HG02870 (cell line): ENCODE data around the gene PANK4.
"Not testable (repeated sequence)": the region's sequence is repeated elsewhere in the genome, so short reads cannot be mapped to it uniquely, and the experiment has no call there.

Experiments used
- ATAC-seq: cut with Tn5 transposase; IDR thresholded peaks from one replicate; pipeline ENCODE4 v1.9.1; 2021; ENCODE audit warnings: mild to moderate bottlenecking, moderate library complexity; ENCODE audit not compliant: unreplicated experiment

Gene PANK4

DNA sequence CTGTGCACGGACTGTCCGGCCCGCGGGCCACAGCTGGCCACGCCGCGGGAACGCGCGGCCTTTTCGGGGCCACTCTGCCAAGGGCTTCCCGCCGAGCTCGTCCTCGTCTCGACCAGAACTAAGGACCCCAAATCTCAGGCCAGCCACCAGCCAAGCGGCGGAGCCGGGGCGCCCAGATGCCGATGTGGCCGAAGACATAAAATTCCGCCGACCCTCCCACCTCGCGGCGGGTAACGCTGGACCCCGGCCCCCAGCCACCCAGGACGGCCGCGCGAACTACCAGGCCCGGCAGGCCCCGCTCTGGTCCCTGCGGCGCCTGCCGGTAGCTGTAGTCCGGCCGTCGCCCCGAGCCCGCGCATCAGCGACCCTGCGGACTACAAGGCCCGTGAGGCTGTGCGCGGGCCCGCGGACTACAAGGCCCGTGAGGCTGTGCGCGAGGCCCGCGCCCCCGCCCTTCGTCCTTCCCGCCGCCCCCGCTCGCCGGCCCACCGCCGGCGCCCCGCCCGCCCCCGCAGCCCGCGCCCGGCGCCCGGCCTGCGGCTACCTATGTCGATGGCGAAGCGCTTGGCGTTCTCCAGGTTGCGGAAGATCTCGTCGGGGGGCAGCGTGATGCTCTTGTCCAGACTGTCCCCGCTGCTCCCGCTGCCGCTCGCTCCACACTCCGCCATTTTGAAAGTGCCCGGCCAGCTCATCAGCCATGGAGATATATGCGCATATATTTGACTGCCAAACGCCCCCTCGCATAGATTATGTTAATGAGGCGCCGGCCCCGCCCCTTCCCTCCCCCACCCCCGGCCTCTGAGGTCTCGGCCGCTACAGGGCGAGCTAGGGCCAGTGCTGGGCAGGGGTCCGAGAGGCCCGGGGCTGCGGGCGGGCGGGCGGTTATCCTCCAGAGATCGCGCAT, at the start of gene PANK4:
Gene PANK4, minus strand, starts transcription at position 677 of the 904 bp plus-strand sequence. Its CDS starts 9 bp downstream, at position 668.
- ATAC-seq: peak; percentile 66

DNA sequence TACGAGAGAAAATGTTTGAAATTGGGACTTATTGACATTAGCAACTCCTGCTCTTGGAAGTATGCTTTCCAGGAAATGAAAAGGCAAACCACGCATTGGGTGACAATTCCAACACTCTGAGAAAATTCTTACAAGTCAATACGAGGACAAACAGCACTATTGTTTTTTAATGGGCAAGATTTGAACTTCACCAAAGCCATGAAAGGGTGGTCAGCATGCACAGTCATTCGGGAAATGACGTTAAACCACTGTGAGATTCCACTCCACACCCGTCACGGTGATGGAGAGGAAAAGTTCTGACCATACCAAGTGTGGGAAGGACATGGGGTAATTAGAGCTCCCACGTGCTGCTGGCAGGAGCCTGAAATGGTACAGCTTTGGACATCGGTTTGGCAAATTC, 48.0 kb upstream of the PANK4 start:
- no peak for ATAC-seq

- ATAC-seq: no peak
These were observed 47.0 kb upstream of the PANK4 start for GRCh38 chr1:2573250-2573920.

DNA sequence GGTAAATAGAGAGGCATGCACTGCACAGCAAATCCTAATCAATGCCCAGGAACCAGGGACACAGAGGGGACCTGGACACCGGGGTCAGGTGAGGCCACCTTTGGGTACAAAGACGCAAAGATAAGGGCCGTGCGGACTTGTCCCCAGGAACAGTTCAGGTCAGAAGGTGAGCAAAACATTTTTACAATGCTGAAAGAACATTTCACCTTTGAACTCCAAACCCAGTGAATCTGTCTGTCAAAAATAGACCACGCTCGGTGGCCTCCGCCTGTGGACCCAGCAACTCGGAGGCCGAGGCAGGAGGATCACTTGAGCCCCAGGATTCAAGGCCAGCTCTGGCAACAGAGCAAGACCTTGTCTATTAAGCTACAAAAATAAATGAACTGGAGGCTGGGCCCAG, 45.0 kb upstream of the PANK4 start:
- ATAC-seq: no peak

DNA sequence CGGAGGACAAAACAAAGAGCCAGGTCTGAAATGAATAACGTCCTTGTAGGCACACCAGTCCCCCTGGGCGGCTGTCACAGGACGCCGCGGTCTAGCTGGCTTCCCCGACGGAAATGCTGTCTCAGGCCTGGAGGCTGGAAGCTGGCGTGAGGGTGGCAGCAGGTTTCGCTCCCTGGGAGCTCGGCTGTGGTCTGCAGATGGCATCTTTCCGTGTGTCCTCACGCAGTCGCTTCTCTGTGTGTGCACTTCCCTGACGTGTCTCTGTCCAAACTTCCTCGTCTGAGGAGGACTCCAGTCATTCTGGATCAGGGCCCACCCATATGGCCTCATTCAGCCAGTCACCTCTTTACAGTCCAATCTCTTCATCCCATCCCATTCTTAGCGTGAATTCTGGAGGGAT, 43.9 kb upstream of the PANK4 start:
- ATAC-seq: no peak

GRCh38 chr1:2569703-2570102, 43.3 kb upstream of the PANK4 start:
- not testable (repeated sequence) for ATAC-seq

DNA sequence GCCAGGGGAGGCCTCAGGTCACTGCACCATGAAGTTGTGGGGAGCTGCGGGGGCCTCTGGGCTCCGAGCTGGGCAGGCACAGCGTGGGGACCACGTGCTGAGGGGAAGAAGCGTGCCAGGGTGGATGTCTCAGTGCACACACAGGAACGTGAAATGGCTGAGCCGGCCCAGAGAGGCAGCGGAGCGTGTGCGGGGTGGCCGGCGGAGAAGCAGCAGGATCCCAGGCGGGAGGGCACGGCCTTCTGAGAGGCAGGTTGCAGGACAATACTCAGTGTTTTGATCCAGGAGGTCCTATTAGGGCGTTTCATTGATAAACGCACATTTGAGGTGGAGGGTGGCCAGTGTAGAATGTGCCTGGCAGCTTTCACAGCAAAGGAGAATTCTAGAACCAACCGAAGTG, 42.7 kb upstream of the PANK4 start:
- no peak for ATAC-seq

DNA sequence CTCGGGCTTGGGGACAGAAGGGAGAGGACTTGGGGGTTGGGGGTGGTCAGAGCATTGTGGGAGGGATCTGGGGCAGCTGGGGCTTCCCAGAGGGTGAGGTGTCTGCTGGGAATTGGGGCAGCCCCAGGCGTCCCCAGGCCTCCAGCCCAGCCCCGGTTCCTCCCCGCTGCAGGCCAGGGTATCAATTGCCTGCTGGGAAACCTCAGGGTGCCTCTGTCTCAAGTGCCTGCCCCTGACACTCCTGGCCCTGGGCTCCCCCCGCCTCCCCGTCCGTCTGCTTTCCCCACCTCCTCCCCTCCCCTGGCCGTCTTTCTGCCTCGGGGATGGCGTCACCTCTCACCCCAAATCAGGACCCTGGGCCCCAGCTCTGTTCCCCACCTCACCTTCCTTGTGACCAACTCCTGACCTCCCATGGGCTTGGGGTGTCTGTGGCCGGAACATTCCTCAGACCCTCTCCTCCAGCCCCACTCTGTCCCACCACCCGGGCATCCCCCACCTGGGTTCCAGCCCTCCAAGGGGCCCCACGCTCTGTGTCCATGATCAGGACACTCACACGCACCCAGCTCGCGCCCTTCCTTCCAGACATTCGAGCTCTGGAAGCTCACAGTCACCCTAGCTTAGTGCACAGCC, 41.9 kb upstream of the PANK4 start:
- ATAC-seq: not testable (repeated sequence)

- no peak for ATAC-seq
These were observed 40.8 kb upstream of the PANK4 start for GRCh38 chr1:2567083-2567679.

DNA sequence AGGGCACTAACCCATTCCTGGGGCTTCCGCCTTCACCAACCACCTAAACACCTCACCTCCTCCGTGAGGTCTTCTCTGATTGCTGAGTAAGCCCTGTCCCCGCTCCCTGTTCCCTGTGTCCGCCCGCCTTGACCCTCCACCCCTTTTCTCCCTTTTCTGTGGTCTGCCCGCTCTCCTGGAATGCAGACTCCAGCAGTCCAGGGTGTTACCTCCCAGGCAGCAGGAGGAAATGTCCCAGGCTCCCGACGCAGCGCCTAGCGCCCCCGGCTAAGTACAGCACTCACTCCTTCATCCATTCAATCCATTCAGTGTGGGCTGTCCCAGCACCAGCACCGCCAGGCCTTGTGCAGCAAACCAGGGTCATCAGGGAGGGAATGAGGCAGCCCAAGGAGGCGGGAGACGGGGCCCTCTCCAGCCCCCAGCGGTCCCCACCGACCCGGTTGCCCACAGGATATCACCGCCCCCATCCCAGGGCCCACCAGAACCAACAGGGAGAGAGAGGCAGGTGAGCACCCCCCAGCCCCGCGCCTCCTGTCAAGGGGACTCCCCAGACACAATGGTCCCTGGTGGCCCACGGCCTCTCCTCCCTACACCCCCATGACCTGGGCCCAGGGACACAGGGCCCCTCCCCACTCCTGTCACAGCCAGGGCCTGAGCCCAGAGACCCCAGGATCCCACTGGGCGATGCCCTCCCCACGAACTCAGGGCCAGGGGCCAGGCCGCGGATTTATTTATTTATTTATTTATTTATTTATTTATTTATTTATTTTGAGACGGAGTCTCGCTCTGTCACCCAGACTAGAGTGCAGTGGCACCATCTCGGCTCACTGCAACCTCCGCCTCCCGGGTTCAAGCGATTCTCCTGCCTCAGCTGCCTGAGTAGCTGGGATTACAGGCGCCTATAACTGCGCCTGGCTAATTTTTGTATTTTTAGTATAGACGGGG, 40.0 kb upstream of the PANK4 start:
- no peak for ATAC-seq

- ATAC-seq: no peak
These were observed 38.5 kb upstream of the PANK4 start for GRCh38 chr1:2564815-2565374.

GRCh38 chr1:2564006-2564814, 37.8 kb upstream of the PANK4 start:
- ATAC-seq: no peak

DNA sequence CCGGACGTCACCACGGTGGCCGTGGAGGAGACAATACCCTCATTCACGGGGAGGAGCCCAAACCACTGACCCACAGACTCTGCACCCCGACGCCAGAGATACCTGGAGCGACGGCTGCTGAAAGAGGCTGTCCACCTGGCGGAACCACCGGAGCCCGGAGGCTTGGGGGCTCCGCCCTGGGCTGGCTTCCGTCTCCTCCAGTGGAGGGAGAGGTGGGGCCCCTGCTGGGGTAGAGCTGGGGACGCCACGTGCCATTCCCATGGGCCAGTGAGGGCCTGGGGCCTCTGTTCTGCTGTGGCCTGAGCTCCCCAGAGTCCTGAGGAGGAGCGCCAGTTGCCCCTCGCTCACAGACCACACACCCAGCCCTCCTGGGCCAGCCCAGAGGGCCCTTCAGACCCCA, 36.8 kb upstream of the PANK4 start:
- no peak for ATAC-seq

- ATAC-seq: no peak
These were observed 35.8 kb upstream of the PANK4 start for GRCh38 chr1:2561898-2562895.

DNA sequence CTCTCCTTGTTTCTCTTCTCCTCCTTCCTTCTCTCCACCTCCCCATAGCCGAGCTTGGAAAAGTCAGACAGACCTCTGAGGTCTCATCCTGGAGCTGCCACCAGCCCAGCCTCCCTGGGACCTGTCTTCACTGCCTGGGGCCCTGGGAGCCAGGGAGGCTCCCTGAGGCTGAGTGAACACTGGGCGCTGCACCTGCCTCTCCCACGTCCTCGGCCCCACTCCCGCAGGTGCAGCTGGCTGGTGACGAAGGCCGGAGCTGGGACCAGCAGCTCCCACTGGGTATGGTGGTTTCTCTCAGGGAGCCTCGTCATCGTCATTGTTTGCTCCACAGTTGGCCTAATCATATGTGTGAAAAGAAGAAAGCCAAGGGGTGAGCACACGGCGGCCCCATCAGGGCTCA, 35.0 kb upstream of the PANK4 start:
- ATAC-seq: no peak

DNA sequence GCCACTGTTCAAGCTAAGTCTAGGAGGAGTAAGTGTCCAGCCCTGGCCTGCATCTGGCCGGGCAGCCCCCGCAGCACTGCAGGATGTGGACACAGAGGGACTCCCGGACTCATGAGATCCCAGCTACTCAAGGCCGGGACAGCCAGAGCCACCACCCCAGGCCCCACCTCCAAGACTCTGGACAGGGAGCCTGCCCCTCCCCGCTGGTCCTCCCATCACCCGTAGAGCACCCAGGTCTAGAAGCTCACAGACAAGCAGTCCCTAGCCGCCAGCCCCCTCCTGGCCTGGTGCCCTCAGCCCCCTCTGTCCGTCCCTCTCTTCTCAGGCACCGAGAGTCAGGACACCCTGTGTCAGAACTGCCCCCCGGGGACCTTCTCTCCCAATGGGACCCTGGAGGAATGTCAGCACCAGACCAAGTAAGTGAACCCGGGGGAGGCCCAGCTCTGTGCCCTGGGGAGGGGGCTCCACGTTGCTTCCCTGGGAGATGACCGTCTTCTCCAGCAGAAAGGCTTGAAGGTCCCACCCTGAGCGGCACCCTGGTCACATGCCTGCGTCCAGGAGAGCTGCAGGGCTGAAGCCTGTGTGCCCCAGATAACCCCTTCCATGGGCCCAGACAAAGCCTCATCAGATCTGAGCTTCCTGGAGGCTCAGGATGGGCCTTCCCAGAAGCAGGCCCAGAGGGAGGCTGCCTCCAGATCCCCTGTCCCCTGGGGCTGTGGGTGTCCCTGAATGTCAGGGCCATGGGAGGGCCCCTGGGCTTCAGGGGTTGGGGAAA, 34.1 kb upstream of the PANK4 start:
- ATAC-seq: no peak
